ENCODE measurements around the gene KRTAP10-11. TPM values are rescaled to one million over a fixed set of nuclear protein-coding genes. Genes with fewer than 3 reads are reported as not detected.
"Not testable (repeated sequence)": the region's sequence is repeated elsewhere in the genome, so short reads cannot be mapped to it uniquely, and the experiment has no call there.

The KRTAP10-11 gene
- total RNA-seq (2014; rRNA removed; shearing (Covaris generic)), result not detected in 2 replicates
- polyA plus RNA-seq (2016; fragmentation: Nextera tagmentation; extraction: Ambion mirVana), result not detected in 2 replicates
- long read RNA-seq, result 0 reads

- H3K27ac Mint-ChIP-seq; H3K27ac ChIP-seq (ENCODE audit: low read depth): not testable (repeated sequence)
Observed at GRCh38 chr21:44646366-44647221, at the start of gene KRTAP10-11. KRTAP10-11 (plus strand) TSS chr21:44646414; CDS start chr21:44646459, 45 bp downstream.

GRCh38 chr21:44598061-44598460 is 48.2 kb upstream of the KRTAP10-11 start:
- peak overlapping the region; percentile 77 for H3K27ac Mint-ChIP-seq
- Histone ChIP-seq H3K27me3 (ENCODE audit: insufficient read depth) (no peaks in the 10 kb centered on the region), H4K20me1 (replicated peaks; ENCODE audit: insufficient read depth) (no peaks in the 10 kb centered on the region), H2AFZ (no peak overlapping the region), H3K36me3 (ENCODE audit: insufficient read depth) (no peaks in the 10 kb centered on the region), H3K4me3 (no peak overlapping the region), H3F3A (replicated peaks; ENCODE audit: low read depth) (0 out of 2 replicates have a peak, but pooled peaks cover 3% of the 10 kb centered on the region), H3K4me2 (no peak overlapping the region), H3K4me1 (ENCODE audit: insufficient read depth) (peaks cover 18% of the 10 kb centered on the region), H3K27ac (ENCODE audit: low read depth) (0 out of 2 replicates have a peak overlapping the region, but pooled peaks have one; percentile 26), H3K9me2 (ENCODE audit: insufficient read depth) (no peaks in the 10 kb centered on the region), H3K79me2 (replicated peaks; ENCODE audit: insufficient read depth) (no peaks in the 10 kb centered on the region)
- peaks cover 11% of the 10 kb centered on the region for H3K27me3 Mint-ChIP-seq (ENCODE audit: insufficient read depth, low read depth, poor library complexity)
- H3K4me1 Mint-ChIP-seq, result peaks cover 36% of the 10 kb centered on the region
- DNase-seq (ENCODE audit: low spot score) (peak; percentile 63), ATAC-seq (peak; percentile 28)
- TF ChIP-seq CREB1 (CRISPR knock-in tag; IDR thresholded peaks at IDR 0.05; ENCODE audit: low read depth), result no peak
- TF ChIP-seq EZH2phosphoT487 (IDR thresholded peaks at IDR 0.05; ENCODE audit: unreplicated experiment), result no peak
- no peak for TF ChIP-seq REST (IDR thresholded peaks at IDR 0.05; ENCODE audit: unreplicated experiment)
- TF ChIP-seq CTCF (conservative IDR thresholded peaks at IDR 0.05; ENCODE audit: low read depth in 2 of 2), result no peak
- TF ChIP-seq NANOG (IDR thresholded peaks at IDR 0.05; ENCODE audit: borderline replicate concordance), result no peak
- H3K36me3 Mint-ChIP-seq (ENCODE audit: low read depth), result no peaks in the 10 kb centered on the region
- H3K4me3 Mint-ChIP-seq, result no peak overlapping the region
- H3K9me3 Mint-ChIP-seq, result peaks cover 5% of the 10 kb centered on the region; the same call in 1 of the 3 replicates

More at GRCh38 chr21:44646366-44647221, at the start of gene KRTAP10-11:
- not testable (repeated sequence) for H3K27me3 ChIP-seq (ENCODE audit: insufficient read depth); H3K36me3 Mint-ChIP-seq (ENCODE audit: low read depth); H4K20me1 ChIP-seq (replicated peaks; ENCODE audit: insufficient read depth); H3K27me3 Mint-ChIP-seq (ENCODE audit: insufficient read depth, low read depth, poor library complexity); H3K79me2 ChIP-seq (replicated peaks; ENCODE audit: insufficient read depth); H3K4me3 ChIP-seq; H3K36me3 ChIP-seq (ENCODE audit: insufficient read depth); H3F3A ChIP-seq (replicated peaks; ENCODE audit: low read depth); H3K9me2 ChIP-seq (ENCODE audit: insufficient read depth); DNase-seq (ENCODE audit: low spot score); H3K4me2 ChIP-seq; H3K4me1 ChIP-seq (ENCODE audit: insufficient read depth); H3K4me3 Mint-ChIP-seq; H3K4me1 Mint-ChIP-seq; H2AFZ ChIP-seq
- peaks cover 17% of the 10 kb centered on the region for H3K9me3 Mint-ChIP-seq
- ATAC-seq, result peak; percentile 19; the same call in 1 of the 3 replicates

Measured in GM23338 (cell line).